Right renal pelvis (tissue), 4 donors: ENCODE data around the gene MTRFR. TPM values are rescaled to one million over a fixed set of nuclear protein-coding genes. Genes with fewer than 3 reads are reported as not detected.
"Not testable (repeated sequence)": the region's sequence is repeated elsewhere in the genome, so short reads cannot be mapped to it uniquely, and the experiment has no call there.

ENCODE experiments used
- DNase-seq, 4 donors: peaks; one replicate each; pipeline ENCODE4 v3.0.0-alpha.2; 2013; ENCODE audit warnings: low read depth in 4 of 4, low spot score in 3 of 4, missing footprints in 1 of 4
- polyA plus RNA-seq, 4 donors: library from polyadenylated mRNA; unstranded; fragments of 120-200 nt; gene quantifications; one replicate each; pipeline ENCODE4 v1.2.1, GENCODE V29; 2013; ENCODE audit not compliant: insufficient read length in 4 of 4

Gene MTRFR
- 10 to 100 TPM; 20.3 to 23.6 (median 21.9) TPM for polyA plus RNA-seq

GRCh38 chr12:123232807-123233504 is at the start of gene MTRFR, which contains the start of gene MPHOSPH9:
Gene MTRFR, plus strand, starts transcription at chr12:123233436. Its CDS starts 20,239 bp downstream, at chr12:123253675.
Gene MPHOSPH9, minus strand, starts transcription at chr12:123233141. Its CDS starts 2,777 bp downstream, at chr12:123230364.
- peak; percentile 98 to 100 (median 100) for DNase-seq

- DNase-seq, result no peak
Measured at GRCh38 chr12:123187637-123188036, 45.6 kb upstream of the MTRFR start.

GRCh38 chr12:123199936-123200335 is 33.3 kb upstream of the MTRFR start:
- DNase-seq, result no peak

GRCh38 chr12:123200414-123200813 is 32.8 kb upstream of the MTRFR start:
- DNase-seq, result no peak

- not testable (repeated sequence) for DNase-seq
Measured at GRCh38 chr12:123206794-123207193, 26.4 kb upstream of the MTRFR start.

GRCh38 chr12:123207815-123208214 is 25.4 kb upstream of the MTRFR start:
- DNase-seq, result not testable (repeated sequence)

- DNase-seq, result no peak
Measured at GRCh38 chr12:123223241-123223668, 10.0 kb upstream of the MTRFR start.

GRCh38 chr12:123225443-123225842 is 7.8 kb upstream of the MTRFR start:
- no peak for DNase-seq

- no peak for DNase-seq
Measured at GRCh38 chr12:123227581-123228258, 5.5 kb upstream of the MTRFR start.

GRCh38 chr12:123229051-123229450 is 4.2 kb upstream of the MTRFR start:
- no peak for DNase-seq

- DNase-seq, result no peak
Measured at GRCh38 chr12:123231931-123232330, 1.3 kb upstream of the MTRFR start.

GRCh38 chr12:123232472-123232806 is 797 bp upstream of the MTRFR start:
- no peak for DNase-seq

GRCh38 chr12:123233505-123234308 is 471 bp downstream of the MTRFR start:
- no peak for DNase-seq

- DNase-seq, result no peak
Measured at GRCh38 chr12:123237646-123238329, 4.6 kb downstream of the MTRFR start.

- no peak for DNase-seq
Measured at GRCh38 chr12:123238330-123238682, 5.1 kb downstream of the MTRFR start.

- no peak for DNase-seq
Measured at GRCh38 chr12:123238961-123239360, 5.7 kb downstream of the MTRFR start.

- DNase-seq, result no peak
Measured at GRCh38 chr12:123242116-123242904, 9.1 kb downstream of the MTRFR start.

- DNase-seq, result no peak
Measured at GRCh38 chr12:123243671-123244262, 10.5 kb downstream of the MTRFR start.

- no peak for DNase-seq
Measured at GRCh38 chr12:123245678-123246077, 12.4 kb downstream of the MTRFR start.
